Activated T-cell treated with anti-CD3 and anti-CD28 coated beads, Interleukin-2, amount 50 U/mL, for 24 hours (primary cell): ENCODE data around the gene KRTAP12-4.
"Not testable (repeated sequence)": the region's sequence is repeated elsewhere in the genome, so short reads cannot be mapped to it uniquely, and the experiment has no call there.

ENCODE experiments used
- DNase-seq: peaks from one replicate; pipeline ENCODE4 v3.0.0-alpha.2; 2020
- H3K27ac Mint-ChIP-seq: 2 replicates; pipeline ENCODE4 v1.8.0; 2020; ENCODE audit warnings: mild to moderate bottlenecking, mixed read lengths
- H3K27me3 Mint-ChIP-seq: 2 replicates; pipeline ENCODE4 v1.8.0; 2020; ENCODE audit warnings: mixed read lengths
- H3K36me3 Mint-ChIP-seq: 2 replicates; pipeline ENCODE4 v1.8.0; 2020; ENCODE audit warnings: low read depth, mixed read lengths
- H3K4me1 Mint-ChIP-seq: 2 replicates; pipeline ENCODE4 v1.8.0; 2020; ENCODE audit warnings: low read depth, mixed read lengths
- H3K4me3 Mint-ChIP-seq: 2 replicates; pipeline ENCODE4 v1.8.0; 2020; ENCODE audit warnings: mild to moderate bottlenecking, moderate library complexity, mixed read lengths
- H3K9me3 Mint-ChIP-seq: 2 replicates; pipeline ENCODE4 v1.8.0; 2020; ENCODE audit warnings: mixed read lengths

Gene KRTAP12-4

GRCh38 chr21:44617071-44617501 lies 37.4 kb downstream of the KRTAP12-4 start:
- DNase-seq, result no peak
- peaks cover 44% of the 10 kb centered on the region for H3K4me1 Mint-ChIP-seq
- no peaks in the 10 kb centered on the region for H3K27me3 Mint-ChIP-seq
- H3K4me3 Mint-ChIP-seq, result no peak overlapping the region
- no peak overlapping the region for H3K27ac Mint-ChIP-seq
- peaks cover 22% of the 10 kb centered on the region for H3K36me3 Mint-ChIP-seq
- H3K9me3 Mint-ChIP-seq, result peaks cover 22% of the 10 kb centered on the region

GRCh38 chr21:44616591-44616926 lies 37.9 kb downstream of the KRTAP12-4 start:
- Mint-ChIP-seq H3K36me3 (peaks cover 22% of the 10 kb centered on the region), H3K9me3 (peaks cover 18% of the 10 kb centered on the region), H3K27me3 (no peaks in the 10 kb centered on the region), H3K4me1 (peaks cover 44% of the 10 kb centered on the region), H3K4me3 (no peak overlapping the region), H3K27ac (no peak overlapping the region)
- no peak for DNase-seq

- H3K9me3 Mint-ChIP-seq, result peaks cover 23% of the 10 kb centered on the region
- H3K36me3 Mint-ChIP-seq, result peaks cover 22% of the 10 kb centered on the region
- no peak for DNase-seq
- H3K4me3 Mint-ChIP-seq, result no peak overlapping the region
- H3K27ac Mint-ChIP-seq, result no peak overlapping the region
- H3K4me1 Mint-ChIP-seq, result peaks cover 44% of the 10 kb centered on the region
- no peaks in the 10 kb centered on the region for H3K27me3 Mint-ChIP-seq
Observed at GRCh38 chr21:44615911-44616590, 38.4 kb downstream of the KRTAP12-4 start.

GRCh38 chr21:44615466-44615865 lies 39.0 kb downstream of the KRTAP12-4 start:
- Mint-ChIP-seq H3K9me3 (peaks cover 22% of the 10 kb centered on the region), H3K4me3 (no peak overlapping the region), H3K4me1 (peaks cover 44% of the 10 kb centered on the region), H3K36me3 (peaks cover 17% of the 10 kb centered on the region), H3K27me3 (no peaks in the 10 kb centered on the region), H3K27ac (no peak overlapping the region)
- DNase-seq, result no peak

- H3K4me1 Mint-ChIP-seq, result peaks cover 42% of the 10 kb centered on the region
- no peak for DNase-seq
- H3K4me3 Mint-ChIP-seq, result no peak overlapping the region
- peaks cover 19% of the 10 kb centered on the region for H3K9me3 Mint-ChIP-seq
- H3K36me3 Mint-ChIP-seq, result peaks cover 15% of the 10 kb centered on the region
- H3K27me3 Mint-ChIP-seq, result no peaks in the 10 kb centered on the region
- H3K27ac Mint-ChIP-seq, result no peak overlapping the region
Observed at GRCh38 chr21:44614961-44615391, 39.5 kb downstream of the KRTAP12-4 start.

- Mint-ChIP-seq H3K4me1 (peaks cover 35% of the 10 kb centered on the region), H3K36me3 (peaks cover 7% of the 10 kb centered on the region), H3K9me3 (peaks cover 18% of the 10 kb centered on the region), H3K4me3 (no peak overlapping the region), H3K27me3 (no peaks in the 10 kb centered on the region), H3K27ac (no peak overlapping the region)
- DNase-seq, result no peak
Observed at GRCh38 chr21:44614161-44614631, 40.3 kb downstream of the KRTAP12-4 start.

GRCh38 chr21:44613386-44614155 lies 40.9 kb downstream of the KRTAP12-4 start:
- H3K36me3 Mint-ChIP-seq, result peaks cover 1% of the 10 kb centered on the region
- no peak for DNase-seq
- peaks cover 29% of the 10 kb centered on the region for H3K4me1 Mint-ChIP-seq
- H3K4me3 Mint-ChIP-seq, result no peak overlapping the region
- no peak overlapping the region for H3K27ac Mint-ChIP-seq
- peaks cover 19% of the 10 kb centered on the region for H3K9me3 Mint-ChIP-seq
- no peaks in the 10 kb centered on the region for H3K27me3 Mint-ChIP-seq

GRCh38 chr21:44612669-44613229 lies 41.7 kb downstream of the KRTAP12-4 start:
- Mint-ChIP-seq H3K27me3 (no peaks in the 10 kb centered on the region), H3K4me1 (peaks cover 21% of the 10 kb centered on the region), H3K27ac (no peak overlapping the region), H3K4me3 (no peak overlapping the region), H3K36me3 (no peaks in the 10 kb centered on the region), H3K9me3 (peaks cover 19% of the 10 kb centered on the region)
- DNase-seq, result no peak

- no peak for DNase-seq
- Mint-ChIP-seq H3K4me1 (peaks cover 15% of the 10 kb centered on the region), H3K27ac (no peak within 1 kb of the TSS), H3K9me3 (peaks cover 19% of the 10 kb centered on the region), H3K27me3 (no peaks in the 10 kb centered on the region), H3K4me3 (no peak within 1 kb of the TSS), H3K36me3 (no peaks in the 10 kb centered on the region)
Observed at GRCh38 chr21:44612029-44612486, 42.4 kb downstream of the KRTAP12-4 start, which contains the start of gene KRTAP10-8. Gene KRTAP10-8 (plus strand): TSS chr21:44612079. CDS start chr21:44612101, 22 bp downstream.

- peaks cover 20% of the 10 kb centered on the region for H3K9me3 Mint-ChIP-seq
- no peaks in the 10 kb centered on the region for H3K36me3 Mint-ChIP-seq
- no peak for DNase-seq
- H3K27me3 Mint-ChIP-seq, result no peaks in the 10 kb centered on the region
- H3K4me3 Mint-ChIP-seq, result no peak overlapping the region
- H3K27ac Mint-ChIP-seq, result no peak overlapping the region
- H3K4me1 Mint-ChIP-seq, result peaks cover 10% of the 10 kb centered on the region
Observed at GRCh38 chr21:44611551-44611950, 42.9 kb downstream of the KRTAP12-4 start.

GRCh38 chr21:44610157-44610843 lies 44.2 kb downstream of the KRTAP12-4 start:
- H3K27me3 Mint-ChIP-seq, DNase-seq, H3K27ac Mint-ChIP-seq, H3K4me3 Mint-ChIP-seq, H3K36me3 Mint-ChIP-seq, H3K4me1 Mint-ChIP-seq: not testable (repeated sequence)
- peaks cover 22% of the 10 kb centered on the region for H3K9me3 Mint-ChIP-seq

GRCh38 chr21:44609193-44609592 lies 45.3 kb downstream of the KRTAP12-4 start:
- Mint-ChIP-seq H3K36me3 (no peaks in the 10 kb centered on the region), H3K4me3 (no peak overlapping the region), H3K4me1 (peaks cover 1% of the 10 kb centered on the region), H3K9me3 (peaks cover 25% of the 10 kb centered on the region), H3K27me3 (no peaks in the 10 kb centered on the region), H3K27ac (no peak overlapping the region)
- no peak for DNase-seq

GRCh38 chr21:44606495-44606894 lies 48.0 kb downstream of the KRTAP12-4 start:
- H3K4me3 Mint-ChIP-seq, result no peak overlapping the region
- no peak for DNase-seq
- H3K27ac Mint-ChIP-seq, result no peak overlapping the region
- peaks cover 24% of the 10 kb centered on the region for H3K9me3 Mint-ChIP-seq
- no peaks in the 10 kb centered on the region for H3K36me3 Mint-ChIP-seq
- H3K27me3 Mint-ChIP-seq, result peaks cover 3% of the 10 kb centered on the region
- H3K4me1 Mint-ChIP-seq, result no peaks in the 10 kb centered on the region
